ENCODE data around the gene DDIT3.

GRCh38 chr12:57511161-57511560, 9.2 kb downstream of the DDIT3 start:
- TF ChIP-seq CTCF (IDR thresholded peaks at IDR 0.05) (no peak), POLR2A (IDR thresholded peaks at IDR 0.05) (no peak)
